Measurements from ENCODE around the gene SLC26A9. TPM values are rescaled to one million over a fixed set of nuclear protein-coding genes. Genes with fewer than 3 reads are reported as not detected.

Gene SLC26A9
- total and polyA plus RNA-seq, 2 donors from 2014 or later, result 0.69 to 5.9 TPM

- H3K9ac ChIP-seq (ENCODE audit: low read length in 3 of 3), result no peak overlapping the region
- TF ChIP-seq CTCF (IDR thresholded peaks at IDR 0.05; ENCODE audit: borderline replicate concordance, extremely low read depth, insufficient read depth), result no peak
- intact Hi-C loops (cut with DNase I), result loop anchor here (5.0 kb wide), 2 partner anchors 59 to 184 kb away; no protein-coding TSS in a partner anchor
- H3K27me3 ChIP-seq (ENCODE audit: control insufficient read depth, insufficient read depth, low read length), result no peaks in the 10 kb centered on the region
- FAIRE-seq (no peak), DNase-seq (no peak)
- H3K27ac ChIP-seq (ENCODE audit: low read depth in 2 of 2, low read length in 2 of 2), result no peak overlapping the region
- H3K9me3 ChIP-seq (ENCODE audit: control insufficient read depth in 2 of 3, insufficient read depth in 1 of 3, low read length in 3 of 3), result peaks cover 0 to 13% (median 0%) of the 10 kb centered on the region in 3 donors
- peaks cover 0 to 8% (median 0%) of the 10 kb centered on the region in 3 donors for H3K36me3 ChIP-seq (ENCODE audit: control insufficient read depth in 2 of 3, insufficient read depth in 3 of 3, low read length in 3 of 3)
- peaks cover 0 to 5% (median under 1%) of the 10 kb centered on the region in 3 donors for H3K4me1 ChIP-seq (ENCODE audit: control insufficient read depth in 2 of 3, insufficient read depth in 2 of 3, low read depth in 1 of 3, low read length in 3 of 3)
- no peak overlapping the region for H3K4me3 ChIP-seq (ENCODE audit: low read length in 3 of 3)
These were observed 32.8 kb upstream of the SLC26A9 start for GRCh38 chr1:205976036-205976435.

- Histone ChIP-seq H3K4me3 (ENCODE audit: low read length in 3 of 3) (no peak overlapping the region), H3K36me3 (ENCODE audit: control insufficient read depth in 2 of 3, insufficient read depth in 3 of 3, low read length in 3 of 3) (peaks cover 0 to 8% (median 0%) of the 10 kb centered on the region in 3 donors), H3K27ac (ENCODE audit: low read depth in 2 of 2, low read length in 2 of 2) (no peak overlapping the region), H3K27me3 (ENCODE audit: control insufficient read depth, insufficient read depth, low read length) (no peaks in the 10 kb centered on the region), H3K9ac (ENCODE audit: low read length in 3 of 3) (no peak overlapping the region), H3K9me3 (ENCODE audit: control insufficient read depth in 2 of 3, insufficient read depth in 1 of 3, low read length in 3 of 3) (peaks cover 0 to 13% (median 0%) of the 10 kb centered on the region in 3 donors), H3K4me1 (ENCODE audit: control insufficient read depth in 2 of 3, insufficient read depth in 2 of 3, low read depth in 1 of 3, low read length in 3 of 3) (peaks cover 0 to 6% (median 5%) of the 10 kb centered on the region in 3 donors)
- no peak for FAIRE-seq
- no peak for DNase-seq
- TF ChIP-seq CTCF (IDR thresholded peaks at IDR 0.05; ENCODE audit: borderline replicate concordance, extremely low read depth, insufficient read depth), result no peak
- intact Hi-C loops (cut with DNase I), result loop anchor here (5.0 kb wide), 2 partner anchors 58 to 183 kb away; no protein-coding TSS in a partner anchor
These were observed 32.2 kb upstream of the SLC26A9 start for GRCh38 chr1:205975387-205975998.

- TF ChIP-seq CTCF (IDR thresholded peaks at IDR 0.05; ENCODE audit: borderline replicate concordance, extremely low read depth, insufficient read depth), result no peak
- FAIRE-seq (no peak), DNase-seq (no peak)
- Histone ChIP-seq H3K36me3 (ENCODE audit: control insufficient read depth in 2 of 3, insufficient read depth in 3 of 3, low read length in 3 of 3) (peaks cover 0 to 8% (median 0%) of the 10 kb centered on the region in 3 donors), H3K9me3 (ENCODE audit: control insufficient read depth in 2 of 3, insufficient read depth in 1 of 3, low read length in 3 of 3) (peaks cover 0 to 13% (median 0%) of the 10 kb centered on the region in 3 donors), H3K9ac (ENCODE audit: low read length in 3 of 3) (peak overlapping the region in 1 of 3 donors; percentile 23), H3K4me3 (ENCODE audit: low read length in 3 of 3) (no peak overlapping the region), H3K27me3 (ENCODE audit: control insufficient read depth, insufficient read depth, low read length) (no peaks in the 10 kb centered on the region), H3K4me1 (ENCODE audit: control insufficient read depth in 2 of 3, insufficient read depth in 2 of 3, low read depth in 1 of 3, low read length in 3 of 3) (peaks cover 0 to 8% (median 5%) of the 10 kb centered on the region in 3 donors), H3K27ac (ENCODE audit: low read depth in 2 of 2, low read length in 2 of 2) (no peak overlapping the region)
- intact Hi-C loops (cut with DNase I), result loop anchor here (5.0 kb wide), 2 partner anchors 57 to 182 kb away; no protein-coding TSS in a partner anchor
These were observed 31.5 kb upstream of the SLC26A9 start for GRCh38 chr1:205974712-205975111.

All from kidney (tissue), 14 donors.